Body of pancreas (tissue), 4 donors: Measurements from ENCODE around the gene LMBRD1. TPM values are rescaled to one million over a fixed set of nuclear protein-coding genes. Genes with fewer than 3 reads are reported as not detected.
A peak's percentile ranks its signal among the peaks of the same experiment; 100 is the strongest.

Experiments used
- ATAC-seq: fragments of 150-250 bp; one replicate; pipeline ENCODE4 v1.9.1; 2016
- DNase-seq, 4 donors: peaks; one replicate each; pipeline ENCODE4 v3.0.0-alpha.2; 2019
- H3K27ac ChIP-seq, 4 donors: fragments of 200-600 bp; sonication (generic); 1 replicate in 3 of 4; 2 replicates in 1 of 4; pipeline versions ENCODE4 v1.5.1 to v1.6.1; 2016 to 2019; ENCODE audit warnings: mild to moderate bottlenecking in 1 of 4, mixed read lengths in 1 of 4, moderate library complexity in 1 of 4
- H3K27me3 ChIP-seq, 2 donors: fragments of 200-600 bp; sonication (generic); one replicate each; pipeline ENCODE4 v1.6.0; 2016; ENCODE audit warnings: mild to moderate bottlenecking in 1 of 2
- H3K36me3 ChIP-seq, 2 donors: fragments of 200-600 bp; sonication (generic); replicated peaks in 1 of 2; 2 replicates each; pipeline ENCODE4 v1.5.1; 2016; ENCODE audit warnings: low read depth in 2 of 2; ENCODE audit not compliant: insufficient read depth in 1 of 2
- H3K4me1 ChIP-seq: fragments of 200-600 bp; sonication (generic); one replicate; pipeline ENCODE4 v1.6.0; 2016
- H3K4me3 ChIP-seq, 2 donors: fragments of 200-600 bp; sonication (generic); 1 replicate in 1 of 2; 2 replicates in 1 of 2; pipeline ENCODE4 v1.5.1; 2016 to 2019
- H3K9me3 ChIP-seq, 3 donors: fragments of 200-600 bp; sonication (generic); 1 replicate in 2 of 3; 2 replicates in 1 of 3; pipeline ENCODE4 v1.5.1; 2016
- CTCF ChIP-seq, 7 experiments: fragments of 450-650 bp in 4 of 7; fragments of 200-600 bp in 3 of 7; sonication (generic) in 3 of 7; IDR thresholded peaks; one replicate each; pipeline ENCODE4 v1.5.1; 2016 to 2019; ENCODE audit warnings: antibody characterized with exemption in 7 of 7
- POLR2A ChIP-seq, 3 donors: fragments of 450-650 bp; IDR thresholded peaks; one replicate each; pipeline ENCODE4 v1.6.1; 2016; ENCODE audit warnings: antibody characterized with exemption in 3 of 3, mild to moderate bottlenecking in 2 of 3
- WGBS, 2 donors: methylation state at CpG; one replicate each; pipeline ENCODE4 v1.1.5; 2017; 5-methylcytosine and 5-hydroxymethylcytosine counted together
- intact Hi-C: fragments of 100-400 bp; cut with DNase I; formaldehyde crosslinking; loops from one replicate; pipeline ENCODE4 v1.15.1; 2023
- total RNA-seq, 2 donors: library from RNA; depleted of rRNA; stranded (reverse); fragments of >200 nt; gene quantifications; one replicate each; pipeline ENCODE4 v1.1.0, GENCODE V29; 2016

LMBRD1 gene
- total RNA-seq, 2 donors from 2014 or later, result 33.9 to 55.3 TPM

GRCh38 chr6:69785697-69786096 lies 11.1 kb downstream of the LMBRD1 start:
- intact Hi-C loops, result no loop called here
- TF ChIP-seq CTCF (IDR thresholded peaks at IDR 0.05), result no peak
- TF ChIP-seq POLR2A (IDR thresholded peaks at IDR 0.05), result no peak
- no peaks in the 10 kb centered on the region for H3K9me3 ChIP-seq
- no peak overlapping the region for H3K4me3 ChIP-seq
- H3K4me1 ChIP-seq, result peaks cover 71% of the 10 kb centered on the region
- H3K27ac ChIP-seq, result peak overlapping the region in 3 of 4 donors; percentile 25 to 66 (median 63)
- no peaks in the 10 kb centered on the region for H3K27me3 ChIP-seq
- H3K36me3 ChIP-seq, result no peaks in the 10 kb centered on the region
- ATAC-seq, result peak; percentile 19
- no peak for DNase-seq

GRCh38 chr6:69784595-69785377 lies 12.0 kb downstream of the LMBRD1 start:
- intact Hi-C loops, result no loop called here
- 30 to 43% methylated on average over 3 of the region's 3 CpGs for WGBS, 2 donors
- ATAC-seq, result no peak
- H3K36me3 ChIP-seq, result no peaks in the 10 kb centered on the region
- no peaks in the 10 kb centered on the region for H3K27me3 ChIP-seq
- no peak overlapping the region for H3K4me3 ChIP-seq
- H3K9me3 ChIP-seq, result no peaks in the 10 kb centered on the region
- H3K4me1 ChIP-seq, result peaks cover 71% of the 10 kb centered on the region
- DNase-seq, result no peak
- peak overlapping the region in 3 of 4 donors; percentile 25 to 66 (median 63) for H3K27ac ChIP-seq
- peak in 2 of 7 experiments; percentile 11 to 25 for TF ChIP-seq CTCF (IDR thresholded peaks at IDR 0.05)
- TF ChIP-seq POLR2A (IDR thresholded peaks at IDR 0.05), result no peak

GRCh38 chr6:69783108-69783507 lies 13.7 kb downstream of the LMBRD1 start:
- DNase-seq, result no peak
- Histone ChIP-seq H3K36me3 (no peaks in the 10 kb centered on the region), H3K4me1 (peaks cover 71% of the 10 kb centered on the region), H3K27me3 (no peaks in the 10 kb centered on the region), H3K9me3 (no peaks in the 10 kb centered on the region), H3K27ac (no peak overlapping the region), H3K4me3 (no peak overlapping the region)
- TF ChIP-seq POLR2A (IDR thresholded peaks at IDR 0.05) (no peak), CTCF (IDR thresholded peaks at IDR 0.05) (no peak)
- 93 to 97% methylated on average over 1 of the region's 1 CpG for WGBS, 2 donors
- intact Hi-C loops, result no loop called here
- no peak for ATAC-seq

- H3K36me3 ChIP-seq, result no peaks in the 10 kb centered on the region
- H3K27me3 ChIP-seq, result no peaks in the 10 kb centered on the region
- ATAC-seq (peak; percentile 98), DNase-seq (peak in 3 of 4 donors; percentile 40 to 63 (median 50))
- peak overlapping the region; percentile 14 to 91 (median 68) for H3K27ac ChIP-seq
- TF ChIP-seq CTCF (IDR thresholded peaks at IDR 0.05), result no peak
- TF ChIP-seq POLR2A (IDR thresholded peaks at IDR 0.05), result no peak
- WGBS, 2 donors, result 18 to 25% methylated on average over 2 of the region's 2 CpGs
- H3K9me3 ChIP-seq, result no peaks in the 10 kb centered on the region
- no peak overlapping the region for H3K4me3 ChIP-seq
- intact Hi-C loops, result no loop called here
- H3K4me1 ChIP-seq, result peaks cover 54% of the 10 kb centered on the region
These were observed 16.1 kb downstream of the LMBRD1 start for GRCh38 chr6:69780585-69781178.
